Measurements from ENCODE around the gene ITGAE. TPM values are rescaled to one million over a fixed set of nuclear protein-coding genes. Genes with fewer than 3 reads are reported as not detected.

Gene ITGAE
- total and polyA plus RNA-seq, 5 donors from 2014 or later = 14.2 to 46.4 (median 36.9) TPM

DNA sequence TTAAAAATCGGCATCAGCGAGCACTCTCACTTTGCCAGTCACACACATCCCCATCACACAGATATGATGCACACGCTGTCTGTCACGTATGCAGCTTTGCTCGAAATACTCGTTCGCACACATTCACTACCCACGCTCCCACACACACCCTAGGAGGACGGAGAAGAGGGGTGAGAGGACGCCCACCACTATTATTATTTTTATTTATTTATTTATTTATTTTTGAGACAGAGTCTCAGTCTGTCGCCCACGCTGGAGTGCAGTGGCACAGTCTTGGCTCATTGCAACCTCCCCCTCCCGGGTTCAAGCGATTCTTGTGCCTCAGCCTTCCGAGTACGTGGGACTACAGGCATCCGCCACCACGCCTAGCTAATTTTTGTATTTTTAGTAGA is 46.9 kb downstream of the ITGAE start:
- H3K27me3 ChIP-seq (ENCODE audit: control insufficient read depth, insufficient read depth, low read length) = no peaks in the 10 kb centered on the region
- H3K4me3 ChIP-seq (ENCODE audit: low read depth, low read length) = no peak overlapping the region
- H3K9me3 ChIP-seq (ENCODE audit: control insufficient read depth in 2 of 2, low read length in 2 of 2) = no peaks in the 10 kb centered on the region
- no peaks in the 10 kb centered on the region for H3K36me3 Mint-ChIP-seq
- H3K27ac ChIP-seq (ENCODE audit: insufficient read depth, low read length, poor library complexity, severe bottlenecking) = peak overlapping the region; percentile 73
- peaks cover 0 to 49% (median 17%) of the 10 kb centered on the region in 4 donors for H3K4me1 Mint-ChIP-seq
- H3K4me1 ChIP-seq (ENCODE audit: control insufficient read depth, insufficient read depth, low read length, poor library complexity, severe bottlenecking) = peaks cover 35% of the 10 kb centered on the region
- peak in 1 of 3 donors; percentile 10 for DNase-seq
- peaks cover 4% of the 10 kb centered on the region for H3K27me3 Mint-ChIP-seq
- H3K4me3 Mint-ChIP-seq = peak overlapping the region in 1 of 4 donors; percentile 44
- H3K9me3 Mint-ChIP-seq = no peaks in the 10 kb centered on the region
- no peak for ATAC-seq (ENCODE audit: low read depth in 2 of 2)
- H3K36me3 ChIP-seq (ENCODE audit: control insufficient read depth, insufficient read depth, low read length) = no peaks in the 10 kb centered on the region
- H3K27ac Mint-ChIP-seq = peak overlapping the region in 2 of 3 donors; percentile 26 to 42

DNA sequence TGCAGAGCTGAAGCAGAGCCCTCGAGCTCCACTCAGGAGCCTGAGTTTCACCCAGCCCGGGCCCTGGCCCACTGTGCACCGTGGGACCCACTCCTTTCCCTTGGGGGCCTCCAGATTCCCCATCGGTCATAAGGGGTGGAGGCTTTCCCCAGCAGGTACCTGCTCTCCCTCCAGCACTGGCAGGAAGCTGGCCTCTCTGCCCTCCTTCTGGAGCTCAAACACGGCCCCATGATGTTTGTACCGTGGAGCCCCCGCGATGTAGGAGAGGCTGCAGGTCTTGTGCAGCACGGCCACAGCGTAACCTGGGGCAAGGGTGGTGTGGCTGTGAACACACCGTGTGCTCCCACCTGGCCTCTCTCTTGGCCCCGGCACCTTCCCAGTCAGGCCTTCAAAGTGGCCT is 47.4 kb downstream of the ITGAE start:
- Histone ChIP-seq H3K27ac (ENCODE audit: insufficient read depth, low read length, poor library complexity, severe bottlenecking) (no peak overlapping the region), H3K4me1 (ENCODE audit: control insufficient read depth, insufficient read depth, low read length, poor library complexity, severe bottlenecking) (peaks cover 35% of the 10 kb centered on the region), H3K27me3 (ENCODE audit: control insufficient read depth, insufficient read depth, low read length) (no peaks in the 10 kb centered on the region), H3K9me3 (ENCODE audit: control insufficient read depth in 2 of 2, low read length in 2 of 2) (no peaks in the 10 kb centered on the region), H3K36me3 (ENCODE audit: control insufficient read depth, insufficient read depth, low read length) (no peaks in the 10 kb centered on the region), H3K4me3 (ENCODE audit: low read depth, low read length) (no peak overlapping the region)
- DNase-seq (no peak), ATAC-seq (ENCODE audit: low read depth in 2 of 2) (no peak)
- H3K4me1 Mint-ChIP-seq = peaks cover 0 to 53% (median 17%) of the 10 kb centered on the region in 4 donors
- peak overlapping the region in 1 of 4 donors; percentile 82 for H3K4me3 Mint-ChIP-seq
- H3K36me3 Mint-ChIP-seq = no peaks in the 10 kb centered on the region
- peaks cover 4% of the 10 kb centered on the region for H3K27me3 Mint-ChIP-seq
- H3K9me3 Mint-ChIP-seq = no peaks in the 10 kb centered on the region
- H3K27ac Mint-ChIP-seq = peak overlapping the region in 2 of 3 donors; percentile 42 to 69

DNA sequence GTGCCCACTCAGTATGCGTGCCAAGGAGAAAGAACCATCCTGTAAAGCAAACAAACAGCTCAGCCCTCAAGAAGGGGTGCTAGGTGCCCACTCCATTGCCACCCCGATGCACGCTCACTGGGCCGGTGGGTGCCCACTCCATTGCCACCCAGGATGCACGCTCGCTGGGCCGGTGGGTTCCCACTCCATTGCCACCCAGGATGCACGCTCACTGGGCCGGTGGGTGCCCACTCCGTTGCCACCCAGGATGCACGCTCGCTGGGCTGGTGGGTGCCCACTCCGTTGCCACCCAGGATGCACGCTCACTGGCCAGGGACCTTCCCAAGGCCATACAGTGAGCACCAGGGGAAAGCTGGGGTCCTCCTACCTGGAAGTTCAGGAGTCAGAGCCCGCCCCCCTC is 49.2 kb downstream of the ITGAE start:
- no peaks in the 10 kb centered on the region for H3K27me3 ChIP-seq (ENCODE audit: control insufficient read depth, insufficient read depth, low read length)
- H3K36me3 ChIP-seq (ENCODE audit: control insufficient read depth, insufficient read depth, low read length) = no peaks in the 10 kb centered on the region
- H3K27ac Mint-ChIP-seq = no peak overlapping the region
- H3K27me3 Mint-ChIP-seq = peaks cover 4% of the 10 kb centered on the region
- no peak for ATAC-seq (ENCODE audit: low read depth in 2 of 2)
- peaks cover 0 to 50% (median 17%) of the 10 kb centered on the region in 4 donors for H3K4me1 Mint-ChIP-seq
- H3K4me1 ChIP-seq (ENCODE audit: control insufficient read depth, insufficient read depth, low read length, poor library complexity, severe bottlenecking) = peaks cover 35% of the 10 kb centered on the region
- no peak overlapping the region for H3K27ac ChIP-seq (ENCODE audit: insufficient read depth, low read length, poor library complexity, severe bottlenecking)
- no peaks in the 10 kb centered on the region for H3K36me3 Mint-ChIP-seq
- H3K4me3 ChIP-seq (ENCODE audit: low read depth, low read length) = no peak overlapping the region
- H3K4me3 Mint-ChIP-seq = no peak overlapping the region
- no peak for DNase-seq
- H3K9me3 ChIP-seq (ENCODE audit: control insufficient read depth in 2 of 2, low read length in 2 of 2) = no peaks in the 10 kb centered on the region
- H3K9me3 Mint-ChIP-seq = no peaks in the 10 kb centered on the region

DNA sequence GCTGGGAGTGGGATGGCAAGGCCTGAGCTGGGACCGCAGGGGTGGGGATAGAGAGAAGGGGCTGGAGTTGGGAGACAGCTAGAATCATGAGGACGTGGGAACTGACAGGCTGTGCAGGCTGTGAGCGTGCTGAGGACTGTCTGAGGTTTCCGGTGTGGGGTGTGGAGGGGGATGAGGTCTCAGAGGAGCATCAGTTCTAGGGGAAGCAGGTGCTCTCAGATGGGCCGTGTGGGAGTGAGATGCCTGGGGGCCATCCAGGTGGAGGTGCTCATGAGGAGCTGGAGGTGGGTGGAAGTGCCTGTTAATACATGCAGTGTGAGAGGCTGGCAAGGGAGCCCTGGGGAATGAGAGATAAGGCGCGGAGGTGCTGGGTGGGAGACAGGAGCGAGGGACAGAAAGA is 50.1 kb downstream of the ITGAE start:
- no peak overlapping the region for H3K4me3 ChIP-seq (ENCODE audit: low read depth, low read length)
- peaks cover 0 to 50% (median 17%) of the 10 kb centered on the region in 4 donors for H3K4me1 Mint-ChIP-seq
- H3K27ac Mint-ChIP-seq = peak overlapping the region in 2 of 3 donors; percentile 94 to 95

DNA sequence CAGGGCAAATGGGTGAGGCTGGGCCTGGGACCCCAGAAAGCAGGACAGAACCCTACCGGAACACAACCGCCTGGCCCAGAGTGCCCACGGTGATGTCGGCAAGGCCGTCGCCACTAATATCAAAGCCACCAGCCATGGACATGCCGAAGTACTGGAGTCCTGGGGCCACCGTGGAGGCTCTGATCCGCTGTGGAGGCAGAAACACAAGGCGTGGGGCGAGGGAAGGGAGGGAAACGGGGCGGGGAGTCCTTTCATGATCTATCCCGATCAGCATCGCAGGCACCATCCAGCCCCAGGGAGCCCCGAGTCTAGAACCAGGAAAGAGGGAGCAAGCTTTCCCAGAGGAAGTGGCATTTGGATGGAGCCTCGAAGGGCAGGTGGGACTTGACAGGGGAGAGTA is 50.7 kb downstream of the ITGAE start:
- Histone ChIP-seq H3K36me3 (ENCODE audit: control insufficient read depth, insufficient read depth, low read length) (no peaks in the 10 kb centered on the region), H3K27ac (ENCODE audit: insufficient read depth, low read length, poor library complexity, severe bottlenecking) (no peak overlapping the region), H3K4me1 (ENCODE audit: control insufficient read depth, insufficient read depth, low read length, poor library complexity, severe bottlenecking) (peaks cover 30% of the 10 kb centered on the region), H3K27me3 (ENCODE audit: control insufficient read depth, insufficient read depth, low read length) (no peaks in the 10 kb centered on the region), H3K4me3 (ENCODE audit: low read depth, low read length) (no peak overlapping the region), H3K9me3 (ENCODE audit: control insufficient read depth in 2 of 2, low read length in 2 of 2) (no peaks in the 10 kb centered on the region)
- ATAC-seq (ENCODE audit: low read depth in 2 of 2) (no peak), DNase-seq (no peak)
- peak overlapping the region in 2 of 4 donors; percentile 46 to 89 for H3K4me3 Mint-ChIP-seq
- H3K27me3 Mint-ChIP-seq = peaks cover 4% of the 10 kb centered on the region
- peak overlapping the region; percentile 63 to 94 (median 71) for H3K27ac Mint-ChIP-seq
- H3K4me1 Mint-ChIP-seq = peaks cover 0 to 44% (median 17%) of the 10 kb centered on the region in 4 donors
- no peaks in the 10 kb centered on the region for H3K9me3 Mint-ChIP-seq
- no peaks in the 10 kb centered on the region for H3K36me3 Mint-ChIP-seq

More for the DNA sequence above, 50.1 kb downstream of the ITGAE start:
- H3K36me3 ChIP-seq (ENCODE audit: control insufficient read depth, insufficient read depth, low read length) = no peaks in the 10 kb centered on the region
- H3K9me3 ChIP-seq (ENCODE audit: control insufficient read depth in 2 of 2, low read length in 2 of 2) = no peaks in the 10 kb centered on the region
- no peak overlapping the region for H3K27ac ChIP-seq (ENCODE audit: insufficient read depth, low read length, poor library complexity, severe bottlenecking)
- Mint-ChIP-seq H3K4me3 (peak overlapping the region; percentile 56 to 89 (median 74)), H3K9me3 (no peaks in the 10 kb centered on the region), H3K36me3 (no peaks in the 10 kb centered on the region), H3K27me3 (peaks cover 4% of the 10 kb centered on the region)
- peaks cover 35% of the 10 kb centered on the region for H3K4me1 ChIP-seq (ENCODE audit: control insufficient read depth, insufficient read depth, low read length, poor library complexity, severe bottlenecking)
- ATAC-seq (ENCODE audit: low read depth in 2 of 2) (peak; percentile 68), DNase-seq (peak; percentile 12 to 82 (median 42))
- H3K27me3 ChIP-seq (ENCODE audit: control insufficient read depth, insufficient read depth, low read length) = no peaks in the 10 kb centered on the region

DNA sequence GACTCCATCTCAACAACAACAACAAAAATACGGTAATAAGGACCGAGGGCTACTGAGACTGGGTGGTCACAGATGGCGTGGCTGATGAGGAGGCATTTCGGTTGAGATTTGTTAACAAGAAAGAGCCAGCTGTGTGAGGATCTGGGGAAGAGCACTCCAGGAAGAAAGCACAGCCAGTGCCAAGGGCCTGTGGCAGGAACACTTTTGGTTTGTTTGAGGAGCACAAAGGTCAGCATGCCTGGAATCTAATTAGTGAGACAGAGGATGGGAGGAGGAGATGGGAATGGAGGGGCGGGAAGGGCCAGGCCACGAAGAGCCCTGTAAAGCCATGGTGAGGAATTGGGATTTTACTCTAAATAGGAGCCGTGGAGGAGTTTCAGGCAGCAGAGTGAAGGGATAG is 52.4 kb downstream of the ITGAE start:
- no peaks in the 10 kb centered on the region for H3K36me3 ChIP-seq (ENCODE audit: control insufficient read depth, insufficient read depth, low read length)
- H3K9me3 ChIP-seq (ENCODE audit: control insufficient read depth in 2 of 2, low read length in 2 of 2) = no peaks in the 10 kb centered on the region
- ATAC-seq (ENCODE audit: low read depth in 2 of 2) = no peak
- Mint-ChIP-seq H3K27me3 (peaks cover 4% of the 10 kb centered on the region), H3K4me3 (peak overlapping the region in 1 of 4 donors; percentile 34), H3K4me1 (peaks cover 0 to 35% (median 16%) of the 10 kb centered on the region in 4 donors), H3K27ac (peak overlapping the region in 1 of 3 donors; percentile 55), H3K9me3 (no peaks in the 10 kb centered on the region), H3K36me3 (no peaks in the 10 kb centered on the region)
- H3K4me3 ChIP-seq (ENCODE audit: low read depth, low read length) = no peak overlapping the region
- H3K27me3 ChIP-seq (ENCODE audit: control insufficient read depth, insufficient read depth, low read length) = no peaks in the 10 kb centered on the region
- peaks cover 26% of the 10 kb centered on the region for H3K4me1 ChIP-seq (ENCODE audit: control insufficient read depth, insufficient read depth, low read length, poor library complexity, severe bottlenecking)
- H3K27ac ChIP-seq (ENCODE audit: insufficient read depth, low read length, poor library complexity, severe bottlenecking) = no peak overlapping the region
- DNase-seq = no peak

DNA sequence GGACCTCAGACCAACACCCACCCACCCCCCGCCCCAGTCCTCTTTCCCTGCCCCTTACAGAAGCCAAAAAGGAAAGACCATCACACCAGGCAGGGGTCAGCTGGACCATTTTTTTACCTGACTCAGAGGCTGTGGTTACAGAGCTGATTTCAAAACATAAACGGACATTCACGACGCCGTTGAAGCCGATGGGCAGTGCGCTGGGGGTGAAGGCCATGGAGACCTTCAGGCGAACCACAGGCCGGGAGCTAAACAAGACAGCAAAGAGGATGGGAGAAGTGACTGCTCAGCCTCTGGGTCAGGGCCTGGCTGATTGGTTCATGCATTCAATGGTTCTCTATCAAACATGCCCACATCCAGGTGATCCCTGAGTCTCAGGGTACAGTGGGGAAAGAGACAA is 53.2 kb downstream of the ITGAE start:
- no peaks in the 10 kb centered on the region for H3K27me3 ChIP-seq (ENCODE audit: control insufficient read depth, insufficient read depth, low read length)

DNA sequence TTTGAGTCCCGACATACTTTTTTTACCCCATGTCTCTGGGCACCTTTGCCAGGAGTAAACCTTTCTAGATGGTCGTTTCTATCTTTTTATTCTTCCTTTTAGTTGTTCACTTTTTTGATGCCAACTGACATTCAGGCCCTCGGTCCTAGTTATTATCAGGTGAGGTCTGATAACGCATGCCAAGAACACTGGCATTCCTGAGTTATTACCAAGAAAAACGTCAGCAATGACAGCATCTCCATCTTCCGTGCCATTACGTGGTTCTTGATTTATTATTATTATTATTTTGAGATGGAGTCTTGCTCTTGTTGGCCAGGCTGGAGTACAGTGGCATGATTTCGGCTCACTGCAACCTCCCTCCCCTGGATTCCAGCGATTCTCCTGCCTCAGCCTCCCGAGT is 55.9 kb downstream of the ITGAE start:
- Mint-ChIP-seq H3K4me3 (no peak overlapping the region), H3K27ac (no peak overlapping the region), H3K27me3 (peaks cover 7% of the 10 kb centered on the region), H3K4me1 (peaks cover 0 to 24% (median 12%) of the 10 kb centered on the region in 4 donors), H3K36me3 (no peaks in the 10 kb centered on the region), H3K9me3 (peaks cover 0 to under 1% (median 0%) of the 10 kb centered on the region in 7 donors)
- H3K9me3 ChIP-seq (ENCODE audit: control insufficient read depth in 2 of 2, low read length in 2 of 2) = no peaks in the 10 kb centered on the region
- H3K4me1 ChIP-seq (ENCODE audit: control insufficient read depth, insufficient read depth, low read length, poor library complexity, severe bottlenecking) = peaks cover 15% of the 10 kb centered on the region
- no peak overlapping the region for H3K27ac ChIP-seq (ENCODE audit: insufficient read depth, low read length, poor library complexity, severe bottlenecking)
- H3K4me3 ChIP-seq (ENCODE audit: low read depth, low read length) = no peak overlapping the region
- H3K36me3 ChIP-seq (ENCODE audit: control insufficient read depth, insufficient read depth, low read length) = no peaks in the 10 kb centered on the region
- no peak for ATAC-seq (ENCODE audit: low read depth in 2 of 2)
- DNase-seq = no peak
- H3K27me3 ChIP-seq (ENCODE audit: control insufficient read depth, insufficient read depth, low read length) = no peaks in the 10 kb centered on the region

More for the DNA sequence above, 53.2 kb downstream of the ITGAE start:
- Mint-ChIP-seq H3K36me3 (no peaks in the 10 kb centered on the region), H3K4me3 (no peak overlapping the region), H3K27me3 (peaks cover 4% of the 10 kb centered on the region), H3K4me1 (peaks cover 0 to 31% (median 14%) of the 10 kb centered on the region in 4 donors), H3K27ac (peak overlapping the region in 1 of 3 donors; percentile 65), H3K9me3 (no peaks in the 10 kb centered on the region)
- Histone ChIP-seq H3K4me3 (ENCODE audit: low read depth, low read length) (no peak overlapping the region), H3K4me1 (ENCODE audit: control insufficient read depth, insufficient read depth, low read length, poor library complexity, severe bottlenecking) (peaks cover 26% of the 10 kb centered on the region), H3K27ac (ENCODE audit: insufficient read depth, low read length, poor library complexity, severe bottlenecking) (no peak overlapping the region), H3K36me3 (ENCODE audit: control insufficient read depth, insufficient read depth, low read length) (no peaks in the 10 kb centered on the region), H3K9me3 (ENCODE audit: control insufficient read depth in 2 of 2, low read length in 2 of 2) (no peaks in the 10 kb centered on the region)
- no peak for ATAC-seq (ENCODE audit: low read depth in 2 of 2)
- no peak for DNase-seq
